HG03571 (cell line): ENCODE data around the gene TCF7L1.
"Not testable (repeated sequence)": the region's sequence is repeated elsewhere in the genome, so short reads cannot be mapped to it uniquely, and the experiment has no call there.

Experiments used
- ATAC-seq: cut with Tn5 transposase; IDR thresholded peaks from one replicate; pipeline ENCODE4 v1.9.1; 2021; ENCODE audit not compliant: unreplicated experiment

TCF7L1 gene

GRCh38 chr2:85312404-85312803 lies 179.2 kb downstream of the TCF7L1 start:
- ATAC-seq = no peak

GRCh38 chr2:85314884-85315242 lies 181.7 kb downstream of the TCF7L1 start:
- ATAC-seq = no peak

GRCh38 chr2:85315921-85316320 lies 182.7 kb downstream of the TCF7L1 start:
- not testable (repeated sequence) for ATAC-seq

- no peak for ATAC-seq
Observed at GRCh38 chr2:85318222-85319074, 185.3 kb downstream of the TCF7L1 start.

GRCh38 chr2:85319796-85320195 lies 186.6 kb downstream of the TCF7L1 start:
- ATAC-seq = no peak

- ATAC-seq = no peak
Observed at GRCh38 chr2:85323351-85323987, 190.3 kb downstream of the TCF7L1 start.

GRCh38 chr2:85323988-85324367 lies 190.8 kb downstream of the TCF7L1 start:
- ATAC-seq = not testable (repeated sequence)

- ATAC-seq = no peak
Observed at GRCh38 chr2:85324639-85325465, 191.7 kb downstream of the TCF7L1 start.

GRCh38 chr2:85325466-85325811 lies 192.2 kb downstream of the TCF7L1 start:
- no peak for ATAC-seq

- ATAC-seq = peak; percentile 37
Observed at GRCh38 chr2:85326406-85327159, 193.4 kb downstream of the TCF7L1 start.

- ATAC-seq = no peak
Observed at GRCh38 chr2:85327160-85327821, 194.1 kb downstream of the TCF7L1 start.

GRCh38 chr2:85327822-85328617 lies 194.8 kb downstream of the TCF7L1 start, which contains the start of gene TGOLN2:
TSS of gene TGOLN2 (minus strand) at chr2:85327989. CDS start at chr2:85327962, 27 bp downstream.
- ATAC-seq = peak; percentile 91

- ATAC-seq = no peak
Observed at GRCh38 chr2:85329181-85329651, 196.0 kb downstream of the TCF7L1 start.

- ATAC-seq = not testable (repeated sequence)
Observed at GRCh38 chr2:85329701-85330100, 196.5 kb downstream of the TCF7L1 start.

GRCh38 chr2:85330839-85331636 lies 197.8 kb downstream of the TCF7L1 start:
- ATAC-seq = no peak

- not testable (repeated sequence) for ATAC-seq
Observed at GRCh38 chr2:85333877-85334276, 200.7 kb downstream of the TCF7L1 start.

GRCh38 chr2:85334928-85335327 lies 201.7 kb downstream of the TCF7L1 start:
- no peak for ATAC-seq

GRCh38 chr2:85340034-85340892 lies 207.1 kb downstream of the TCF7L1 start:
- no peak for ATAC-seq
